Measurements from ENCODE around the gene CARMIL3.

GRCh38 chr14:24082411-24083080, 30.7 kb downstream of the CARMIL3 start:
- TF ChIP-seq CTCF (IDR thresholded peaks at IDR 0.05; ENCODE audit: poor library complexity, severe bottlenecking): no peak
- no peak for TF ChIP-seq POLR2AphosphoS5 (IDR thresholded peaks at IDR 0.05)
- TF ChIP-seq REST (IDR thresholded peaks at IDR 0.05; ENCODE audit: borderline replicate concordance): no peak
- no peak for TF ChIP-seq EP300 (conservative IDR thresholded peaks at IDR 0.05; ENCODE audit: poor library complexity, severe bottlenecking)

Measured in neural cell (in vitro differentiated cells).